Trophoblast cell (in vitro differentiated cells and primary cell): ENCODE measurements around the gene CYTH3.

ENCODE experiments used
- DNase-seq, 2 donors: peaks; one replicate each; pipeline ENCODE4 v3.0.0-alpha.2; 2016
- H2AFZ ChIP-seq: 2 replicates; pipeline ENCODE4 v1.6.1; 2013; ENCODE audit warnings: low read length, moderate library complexity, mild to moderate bottlenecking; ENCODE audit not compliant: insufficient read depth, poor library complexity
- H2AK5ac ChIP-seq: 2 replicates; pipeline ENCODE4 v1.6.1; 2013; ENCODE audit warnings: mild to moderate bottlenecking, low read length
- H2BK120ac ChIP-seq: 2 replicates; pipeline ENCODE4 v1.6.1; 2013; ENCODE audit warnings: low read length, mild to moderate bottlenecking, moderate library complexity; ENCODE audit not compliant: insufficient read depth, poor library complexity
- H2BK12ac ChIP-seq: 2 replicates; pipeline ENCODE4 v1.6.1; 2013; ENCODE audit warnings: mild to moderate bottlenecking, low read length, moderate library complexity
- H2BK5ac ChIP-seq: 2 replicates; pipeline ENCODE4 v1.6.1; 2013; ENCODE audit warnings: low read length, low read depth, moderate library complexity, mild to moderate bottlenecking; ENCODE audit not compliant: poor library complexity
- H3K14ac ChIP-seq: 2 replicates; pipeline ENCODE4 v1.6.1; 2013; ENCODE audit warnings: mild to moderate bottlenecking, low read length
- H3K18ac ChIP-seq: 2 replicates; pipeline ENCODE4 v1.6.1; 2013; ENCODE audit warnings: mild to moderate bottlenecking, low read length
- H3K23ac ChIP-seq: 2 replicates; pipeline ENCODE4 v1.6.1; 2013; ENCODE audit warnings: low read length
- H3K27ac ChIP-seq: 2 replicates; pipeline ENCODE4 v1.5.1; 2013; ENCODE audit warnings: low read depth, mild to moderate bottlenecking, inconsistent platforms, low read length, moderate library complexity
- H3K27me3 ChIP-seq: 2 replicates; pipeline ENCODE4 v1.6.1; 2013; ENCODE audit warnings: inconsistent platforms, mild to moderate bottlenecking, low read length, moderate library complexity; ENCODE audit not compliant: insufficient read depth
- H3K36me3 ChIP-seq, 2 experiments: 1 replicate in 1 of 2; 2 replicates in 1 of 2; pipeline ENCODE4 v1.6.1; 2013; ENCODE audit warnings: low read length in 2 of 2, mild to moderate bottlenecking in 2 of 2, moderate library complexity in 1 of 2; ENCODE audit not compliant: insufficient read depth in 2 of 2, control insufficient read depth in 1 of 2
- H3K4ac ChIP-seq: 2 replicates; pipeline ENCODE4 v1.6.1; 2013; ENCODE audit warnings: low read depth, mild to moderate bottlenecking, low read length, moderate library complexity
- H3K4me1 ChIP-seq, 2 experiments: 1 replicate in 1 of 2; 2 replicates in 1 of 2; pipeline ENCODE4 v1.6.1; 2013; ENCODE audit warnings: low read length in 2 of 2, mild to moderate bottlenecking in 2 of 2, moderate library complexity in 1 of 2; ENCODE audit not compliant: insufficient read depth in 2 of 2, control insufficient read depth in 1 of 2
- H3K4me2 ChIP-seq: 2 replicates; pipeline ENCODE4 v1.6.1; 2013; ENCODE audit warnings: inconsistent platforms, mild to moderate bottlenecking, low read length, moderate library complexity
- H3K4me3 ChIP-seq: 2 replicates; pipeline ENCODE4 v1.5.1; 2013; ENCODE audit warnings: mild to moderate bottlenecking, low read depth, low read length, inconsistent platforms
- H3K79me1 ChIP-seq: one replicate; pipeline ENCODE4 v1.6.1; 2013; ENCODE audit warnings: low read length
- H3K79me2 ChIP-seq: 2 replicates; pipeline ENCODE4 v1.6.1; 2013; ENCODE audit warnings: low read length, mild to moderate bottlenecking; ENCODE audit not compliant: control insufficient read depth, insufficient read depth, poor library complexity
- H3K9ac ChIP-seq: 2 replicates; pipeline ENCODE4 v1.6.1; 2013; ENCODE audit warnings: mild to moderate bottlenecking, low read length
- H3K9me3 ChIP-seq: 2 replicates; pipeline ENCODE4 v1.6.1; 2013; ENCODE audit warnings: low read depth, mild to moderate bottlenecking, control low read depth, inconsistent platforms, low read length; ENCODE audit not compliant: insufficient read depth
- H4K12ac ChIP-seq: 2 replicates; pipeline ENCODE4 v1.6.1; 2013; ENCODE audit warnings: low read depth, mild to moderate bottlenecking, low read length, moderate library complexity
- H4K8ac ChIP-seq: 2 replicates; pipeline ENCODE4 v1.6.1; 2013; ENCODE audit warnings: low read depth, mild to moderate bottlenecking, low read length, moderate library complexity
- H4K91ac ChIP-seq: one replicate; pipeline ENCODE4 v1.6.1; 2013; ENCODE audit warnings: low read depth, mild to moderate bottlenecking, low read length, moderate library complexity
- WGBS: extraction: QIAGEN DNeasy Blood & Tissue Kit; methylation state at CpG from one replicate; pipeline ENCODE4 v1.1.7; 2013; ENCODE audit warnings: missing lambda C conversion rate; ENCODE audit not compliant: insufficient read length, insufficient coverage; ENCODE audit errors: extremely low coverage; 5-methylcytosine and 5-hydroxymethylcytosine counted together

Gene CYTH3

DNA sequence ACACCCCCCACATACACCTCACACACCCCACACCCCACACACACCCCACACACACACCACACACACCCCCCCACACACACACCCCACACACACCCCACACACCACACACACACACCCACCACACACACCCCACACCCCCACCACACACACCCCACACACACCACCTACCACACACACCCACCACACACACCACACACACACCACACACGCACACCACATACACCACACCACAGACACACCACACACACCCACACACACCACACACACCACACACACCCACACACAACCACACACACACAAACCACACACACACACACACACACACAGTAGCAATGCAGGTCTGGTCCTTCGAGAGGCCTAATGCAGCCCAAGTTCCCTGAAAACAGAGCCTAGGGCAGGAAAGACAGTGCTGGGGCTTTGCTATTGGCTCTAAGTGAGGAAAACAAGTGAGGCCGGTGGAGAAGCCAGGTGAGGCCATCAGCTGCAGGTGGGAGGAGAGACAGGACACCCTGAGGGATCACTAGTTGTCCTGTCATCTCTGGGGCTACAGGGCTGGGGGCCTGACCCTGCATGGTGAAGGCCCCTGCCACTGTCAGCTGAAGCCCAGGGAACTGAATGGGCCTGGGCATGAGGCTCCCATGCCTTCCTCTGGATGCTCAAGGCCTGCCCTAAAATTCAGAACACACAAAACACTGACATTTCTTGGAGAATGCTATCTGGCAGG lies 92.6 kb downstream of the CYTH3 start:
- no peak overlapping the region for H3K4ac ChIP-seq

DNA sequence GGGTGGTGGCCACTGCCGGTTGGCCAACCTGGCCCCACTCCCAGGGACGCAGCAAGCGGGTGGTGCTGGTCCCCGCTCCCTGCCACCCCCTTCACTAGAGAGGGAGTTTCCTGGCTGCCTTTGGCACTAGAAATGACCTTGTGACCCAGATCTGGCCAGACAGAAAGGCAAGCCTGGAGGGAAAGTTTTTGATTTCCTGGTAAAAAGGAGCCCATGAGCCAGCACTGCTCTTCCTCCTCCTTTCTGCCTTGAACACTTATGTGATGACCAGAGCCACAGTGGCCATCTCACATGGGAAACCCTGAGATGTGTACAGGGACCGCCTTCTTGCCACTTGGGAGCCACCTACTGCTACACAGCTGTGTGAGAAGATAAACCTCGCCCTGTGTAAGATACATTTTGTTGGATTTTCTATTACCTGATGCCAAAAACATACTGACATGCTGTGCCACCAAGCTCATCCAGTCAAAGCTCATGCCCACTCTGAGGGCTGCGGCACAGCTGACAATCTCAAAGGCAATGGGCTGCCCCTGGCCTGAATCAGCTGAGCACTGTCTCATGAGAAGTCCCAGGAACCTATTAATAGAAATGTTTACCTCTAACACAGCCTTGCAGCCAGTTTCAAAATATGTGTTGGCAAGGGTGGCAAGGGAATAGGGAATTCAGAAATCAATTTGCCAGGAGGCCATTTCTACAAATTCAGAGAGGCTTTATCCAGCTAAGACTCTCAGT lies 94.0 kb downstream of the CYTH3 start:
- Histone ChIP-seq H3K4me3 (no peak overlapping the region), H3K79me1 (no peaks in the 10 kb centered on the region), H3K14ac (no peak overlapping the region), H3K4me2 (no peak overlapping the region), H4K8ac (no peak overlapping the region), H3K36me3 (peaks cover 4 to 7% of the 10 kb centered on the region in 2 experiments), H3K4ac (no peak overlapping the region), H3K9me3 (no peaks in the 10 kb centered on the region), H3K79me2 (no peaks in the 10 kb centered on the region), H3K27ac (no peak overlapping the region), H2BK5ac (no peak overlapping the region), H3K9ac (no peak overlapping the region), H3K18ac (no peak overlapping the region), H2BK120ac (no peak overlapping the region), H3K23ac (no peak overlapping the region), H3K27me3 (no peaks in the 10 kb centered on the region), H2AFZ (no peak overlapping the region), H2BK12ac (no peak overlapping the region), H2AK5ac (no peak overlapping the region), H4K91ac (no peak overlapping the region), H3K4me1 (peaks cover 6% of the 10 kb centered on the region in 2 experiments), H4K12ac (no peak overlapping the region)
- no peak for DNase-seq
- WGBS = no CpG with 5 or more reads among the region's 7 CpGs

More for the DNA sequence above, 92.6 kb downstream of the CYTH3 start:
- Histone ChIP-seq H4K8ac (no peak overlapping the region), H2BK120ac (no peak overlapping the region), H4K12ac (no peak overlapping the region), H3K23ac (no peak overlapping the region), H3K14ac (no peak overlapping the region), H3K9me3 (no peaks in the 10 kb centered on the region), H2BK12ac (no peak overlapping the region), H2AFZ (no peak overlapping the region), H4K91ac (no peak overlapping the region), H3K27ac (no peak overlapping the region), H2AK5ac (no peak overlapping the region), H3K18ac (no peak overlapping the region), H3K4me1 (peaks cover 6% of the 10 kb centered on the region in 2 experiments), H3K79me2 (no peaks in the 10 kb centered on the region), H3K79me1 (no peaks in the 10 kb centered on the region), H3K4me3 (no peak overlapping the region), H2BK5ac (no peak overlapping the region), H3K27me3 (no peaks in the 10 kb centered on the region), H3K36me3 (peaks cover 4 to 7% of the 10 kb centered on the region in 2 experiments), H3K9ac (no peak overlapping the region), H3K4me2 (no peak overlapping the region)
- no peak for DNase-seq
- no CpG with 5 or more reads among the region's 3 CpGs for WGBS

DNA sequence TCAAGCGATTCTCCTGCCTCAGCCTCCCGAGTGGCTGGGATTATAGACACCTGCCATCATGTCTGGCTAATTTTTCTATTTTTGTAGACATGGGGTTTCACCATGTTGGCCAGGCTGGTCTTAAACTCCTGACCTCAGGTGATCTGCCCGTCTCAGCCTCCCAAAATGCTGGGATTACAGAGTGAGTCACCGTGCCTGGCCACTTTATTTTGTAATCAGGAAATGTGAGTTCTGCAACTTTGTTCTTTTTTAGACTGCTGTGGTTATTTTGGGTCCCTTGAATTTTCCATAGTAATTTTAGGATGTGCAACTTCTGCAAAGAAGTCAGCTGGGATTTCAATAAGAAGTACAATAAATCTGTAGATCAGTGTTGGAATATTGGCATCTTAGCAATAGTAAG lies 96.8 kb downstream of the CYTH3 start:
- Histone ChIP-seq H3K9ac (no peak overlapping the region), H3K27me3 (no peaks in the 10 kb centered on the region), H3K18ac (no peak overlapping the region), H2BK5ac (no peak overlapping the region), H4K91ac (no peak overlapping the region), H2BK12ac (no peak overlapping the region), H3K79me2 (no peaks in the 10 kb centered on the region), H3K4me2 (no peak overlapping the region), H3K4me1 (peaks cover 16 to 18% of the 10 kb centered on the region in 2 experiments), H2AFZ (no peak overlapping the region), H2AK5ac (no peak overlapping the region), H3K27ac (no peak overlapping the region), H4K12ac (no peak overlapping the region), H3K79me1 (peaks cover 2% of the 10 kb centered on the region), H3K4me3 (no peak overlapping the region), H3K23ac (no peak overlapping the region), H3K9me3 (no peaks in the 10 kb centered on the region), H3K36me3 (peaks cover 8 to 12% of the 10 kb centered on the region in 2 experiments), H3K4ac (no peak overlapping the region), H2BK120ac (no peak overlapping the region), H4K8ac (no peak overlapping the region), H3K14ac (no peak overlapping the region)
- DNase-seq = peak; percentile 68 to 78
- WGBS = no CpG with 5 or more reads among the region's 4 CpGs

- Histone ChIP-seq H2AFZ (no peak overlapping the region), H3K18ac (no peak overlapping the region), H4K8ac (no peak overlapping the region), H2BK120ac (no peak overlapping the region), H3K79me1 (peaks cover 2% of the 10 kb centered on the region), H3K23ac (no peak overlapping the region), H3K27ac (peak overlapping the region; percentile 16), H3K4me2 (no peak overlapping the region), H3K14ac (no peak overlapping the region), H3K9ac (no peak overlapping the region), H2AK5ac (no peak overlapping the region), H3K9me3 (no peaks in the 10 kb centered on the region), H3K36me3 (peaks cover 23 to 25% of the 10 kb centered on the region in 2 experiments), H4K12ac (no peak overlapping the region), H3K4me1 (peaks cover 10 to 12% of the 10 kb centered on the region in 2 experiments), H3K4me3 (no peak overlapping the region), H3K4ac (no peak overlapping the region), H4K91ac (no peak overlapping the region), H3K27me3 (no peaks in the 10 kb centered on the region), H2BK12ac (no peak overlapping the region), H3K79me2 (no peaks in the 10 kb centered on the region), H2BK5ac (no peak overlapping the region)
- WGBS = no CpG with 5 or more reads among the region's 14 CpGs
- no peak for DNase-seq
Measured at GRCh38 chr7:6172910-6173295, 99.5 kb downstream of the CYTH3 start.
